Gastroesophageal sphincter (tissue), 3 donors: Measurements from ENCODE around the gene P4HA3.

Experiments
- EP300 ChIP-seq: sonication (generic); formaldehyde crosslinking; IDR thresholded peaks from one replicate; pipeline ENCODE4 v1.6.1; 2017; ENCODE audit warnings: antibody characterized with exemption, mild to moderate bottlenecking
- POLR2A ChIP-seq, 2 donors: fragments of 450-650 bp; IDR thresholded peaks; one replicate each; pipeline ENCODE4 v1.6.1; 2017; ENCODE audit warnings: antibody characterized with exemption in 2 of 2, mild to moderate bottlenecking in 2 of 2, moderate library complexity in 1 of 2
- POLR2AphosphoS5 ChIP-seq: sonication (generic); formaldehyde crosslinking; IDR thresholded peaks from one replicate; pipeline ENCODE4 v1.6.1; 2017; ENCODE audit warnings: antibody characterized with exemption
- TF ChIP-seq, protein P1 (sequence below), 4 experiments: fragments of 200-600 bp in 2 of 4; fragments of 450-650 bp in 2 of 4; sonication (generic) in 1 of 4; IDR thresholded peaks; one replicate each; pipeline ENCODE4 v1.5.1; 2017 to 2019; ENCODE audit warnings: antibody characterized with exemption in 4 of 4, mild to moderate bottlenecking in 2 of 4, moderate library complexity in 2 of 4

DNA sequence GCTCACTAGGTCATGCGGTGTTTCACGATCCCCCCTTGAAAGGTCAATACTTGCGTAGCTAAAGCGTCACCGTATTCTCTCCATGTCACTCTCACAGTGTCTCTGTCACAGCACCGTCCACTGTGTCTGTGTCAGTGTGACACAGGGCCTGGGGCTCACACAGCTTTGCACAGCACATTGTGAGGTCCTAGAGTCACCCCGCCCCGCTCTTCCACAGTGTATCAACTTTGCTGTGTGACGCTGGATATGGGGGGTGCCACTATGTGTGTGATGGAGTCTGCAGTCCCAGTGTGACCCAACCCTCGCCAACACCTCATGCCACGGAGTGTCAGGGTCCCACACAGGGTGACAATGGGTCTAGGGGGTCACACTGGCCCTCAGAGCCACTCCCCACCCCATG, 583 bp downstream of the P4HA3 start:
- TF ChIP-seq, protein P1, sequence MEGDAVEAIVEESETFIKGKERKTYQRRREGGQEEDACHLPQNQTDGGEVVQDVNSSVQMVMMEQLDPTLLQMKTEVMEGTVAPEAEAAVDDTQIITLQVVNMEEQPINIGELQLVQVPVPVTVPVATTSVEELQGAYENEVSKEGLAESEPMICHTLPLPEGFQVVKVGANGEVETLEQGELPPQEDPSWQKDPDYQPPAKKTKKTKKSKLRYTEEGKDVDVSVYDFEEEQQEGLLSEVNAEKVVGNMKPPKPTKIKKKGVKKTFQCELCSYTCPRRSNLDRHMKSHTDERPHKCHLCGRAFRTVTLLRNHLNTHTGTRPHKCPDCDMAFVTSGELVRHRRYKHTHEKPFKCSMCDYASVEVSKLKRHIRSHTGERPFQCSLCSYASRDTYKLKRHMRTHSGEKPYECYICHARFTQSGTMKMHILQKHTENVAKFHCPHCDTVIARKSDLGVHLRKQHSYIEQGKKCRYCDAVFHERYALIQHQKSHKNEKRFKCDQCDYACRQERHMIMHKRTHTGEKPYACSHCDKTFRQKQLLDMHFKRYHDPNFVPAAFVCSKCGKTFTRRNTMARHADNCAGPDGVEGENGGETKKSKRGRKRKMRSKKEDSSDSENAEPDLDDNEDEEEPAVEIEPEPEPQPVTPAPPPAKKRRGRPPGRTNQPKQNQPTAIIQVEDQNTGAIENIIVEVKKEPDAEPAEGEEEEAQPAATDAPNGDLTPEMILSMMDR (IDR thresholded peaks at IDR 0.05): no peak
- TF ChIP-seq POLR2A (IDR thresholded peaks at IDR 0.05) (no peak), EP300 (no peak), POLR2AphosphoS5 (no peak)
